Endothelial cell of umbilical vein (primary cell): ENCODE measurements around the gene KRT84. TPM values are rescaled to one million over a fixed set of nuclear protein-coding genes. Genes with fewer than 3 reads are reported as not detected.

ENCODE experiments used
- BruUV-seq: library from RNA; stranded (reverse); fragments of 400-500 nt; replicated peaks from 2 replicates; lab custom pipeline; 2021; lab: Mats Ljungman, UMichigan
- CTCF ChIA-PET: fragments of 300-600, 350-600 bp; sonication (Branson Sonifier 250); formaldehyde crosslinking; loops from one replicate; lab custom pipeline; 2021; ENCODE audit warnings: antibody characterized with exemption, inconsistent platforms; lab: Charles Lee
- POLR2A ChIA-PET: fragments of 300-600, 350-600 bp; sonication (Branson Sonifier 250); formaldehyde crosslinking; loops from one replicate; lab custom pipeline; 2021; ENCODE audit warnings: antibody characterized with exemption, inconsistent platforms; lab: Charles Lee
- DNase-seq: peaks from one replicate; pipeline ENCODE4 v3.0.0-alpha.2; 2011; ENCODE audit warnings: low read depth, low spot score
- FAIRE-seq: peaks from 2 replicates; lab custom pipeline; 2011; peaks lifted over from hg19 to GRCh38; lab: Jason Lieb, UNC
- H2AFZ ChIP-seq: 2 replicates; pipeline ENCODE4 v1.6.0; 2012; ENCODE audit warnings: low read depth, low read length, control low read depth, inconsistent platforms
- H3K27ac ChIP-seq: 2 replicates; pipeline ENCODE4 v1.5.1; 2011; ENCODE audit warnings: low read depth, mild to moderate bottlenecking, control low read depth, low read length, moderate library complexity; ENCODE audit not compliant: insufficient read depth
- H3K27me3 ChIP-seq, 2 experiments: 2 replicates each; pipeline versions ENCODE4 v1.6.0 to v1.6.1; 2011; ENCODE audit warnings: low read length in 2 of 2, mixed read lengths in 1 of 2; ENCODE audit not compliant: control insufficient read depth in 2 of 2, insufficient read depth in 2 of 2
- H3K36me3 ChIP-seq, 2 experiments: 2 replicates in 1 of 2; 3 replicates in 1 of 2; pipeline ENCODE4 v1.5.1; 2011; ENCODE audit warnings: low read length in 2 of 2, mild to moderate bottlenecking in 1 of 2, moderate library complexity in 1 of 2; ENCODE audit not compliant: control insufficient read depth in 2 of 2, insufficient read depth in 2 of 2; ENCODE audit errors: extremely low read depth in 1 of 2
- H3K4me1 ChIP-seq: 3 replicates; pipeline ENCODE4 v1.5.1; 2011; ENCODE audit warnings: mild to moderate bottlenecking, low read length; ENCODE audit not compliant: control insufficient read depth, insufficient read depth; ENCODE audit errors: extremely low read depth
- H3K4me2 ChIP-seq: 2 replicates; pipeline ENCODE4 v1.6.1; 2011; ENCODE audit warnings: low read length, control low read depth, mixed read lengths; ENCODE audit not compliant: insufficient read depth
- H3K4me3 ChIP-seq, 3 experiments: fragments of 200-600 bp in 1 of 3; sonication (generic), shearing (Covaris generic) in 1 of 3; replicated peaks in 1 of 3; 2 replicates each; pipeline ENCODE4 v1.5.1; 2011 to 2016; ENCODE audit warnings: control low read depth in 3 of 3, low read length in 3 of 3, mild to moderate bottlenecking in 2 of 3, inconsistent platforms in 1 of 3, low read depth in 1 of 3, moderate library complexity in 1 of 3; ENCODE audit not compliant: insufficient read depth in 1 of 3
- H3K79me2 ChIP-seq: 2 replicates; pipeline ENCODE4 v1.6.0; 2012; ENCODE audit warnings: low read length, inconsistent platforms; ENCODE audit not compliant: control insufficient read depth, insufficient read depth
- H3K9ac ChIP-seq: replicated peaks from 2 replicates; pipeline ENCODE3; 2011; ENCODE audit warnings: low read length, control low read depth; ENCODE audit not compliant: insufficient read depth; ENCODE audit errors: extremely low read depth
- H3K9me1 ChIP-seq: replicated peaks from 3 replicates; pipeline ENCODE4 v1.6.0; 2011; ENCODE audit warnings: mild to moderate bottlenecking, low read length; ENCODE audit not compliant: control insufficient read depth, insufficient read depth; ENCODE audit errors: extremely low read depth
- H3K9me3 ChIP-seq: replicated peaks from 2 replicates; pipeline ENCODE4 v1.5.1; 2012; ENCODE audit warnings: low read length, inconsistent platforms; ENCODE audit not compliant: control insufficient read depth, insufficient read depth
- H4K20me1 ChIP-seq: replicated peaks from 2 replicates; pipeline ENCODE3; 2011; ENCODE audit warnings: mild to moderate bottlenecking, low read length; ENCODE audit not compliant: control insufficient read depth, insufficient read depth; ENCODE audit errors: extremely low read depth
- EZH2 ChIP-seq: IDR thresholded peaks from 2 replicates; pipeline ENCODE4 v1.6.1; 2012; ENCODE audit warnings: borderline replicate concordance, low read depth, mild to moderate bottlenecking, moderate library complexity, low read length, inconsistent platforms; ENCODE audit not compliant: severe bottlenecking
- FOS ChIP-seq: IDR thresholded peaks from 2 replicates; pipeline ENCODE4 v1.6.1; 2011; ENCODE audit warnings: mild to moderate bottlenecking, low read length, moderate library complexity, borderline replicate concordance; ENCODE audit not compliant: insufficient read depth
- GATA2 ChIP-seq: IDR thresholded peaks from 2 replicates; pipeline ENCODE4 v1.7.0; 2011; ENCODE audit warnings: low read depth, mild to moderate bottlenecking, moderate library complexity, mixed read lengths, low read length; ENCODE audit not compliant: insufficient read length, insufficient read depth
- JUN ChIP-seq: IDR thresholded peaks from 2 replicates; pipeline ENCODE4 v1.6.1; 2011; ENCODE audit warnings: borderline replicate concordance, low read depth; ENCODE audit not compliant: insufficient read length, insufficient read depth
- MAX ChIP-seq: IDR thresholded peaks from 2 replicates; pipeline ENCODE4 v1.6.1; 2011; ENCODE audit not compliant: insufficient read depth, insufficient read length
- MYC ChIP-seq: IDR thresholded peaks from one replicate; pipeline ENCODE4 v1.6.1; 2011; ENCODE audit warnings: mild to moderate bottlenecking, low read depth, low read length
- POLR2A ChIP-seq: IDR thresholded peaks from 2 replicates; pipeline ENCODE4 v1.6.1; 2012; ENCODE audit warnings: low read depth, mild to moderate bottlenecking, control low read depth, low read length
- POLR2AphosphoS5 ChIP-seq: IDR thresholded peaks from 2 replicates; pipeline ENCODE4 v1.6.1; 2012; ENCODE audit warnings: low read depth, mild to moderate bottlenecking, control low read depth, low read length, moderate library complexity; ENCODE audit not compliant: insufficient read depth
- dilution Hi-C: fragments of 300-500 bp; cut with MboI; formaldehyde crosslinking; loops from one replicate; pipeline ENCODE4 v1.15.0; 2019; ENCODE audit warnings: low sequenced_read_pairs; ENCODE audit not compliant: extremely low pct_ligation_motif_present
- intact Hi-C: fragments of 100-400 bp; cut with micrococcal nuclease; formaldehyde crosslinking; loops from one replicate; pipeline ENCODE4 v1.10.0; 2022
- polyA plus RNA-seq, 4 experiments: library from polyadenylated mRNA; depleted of rRNA in 3 of 4; stranded (reverse) in 3 of 4; unstranded in 1 of 4; fragments of >200 nt; gene quantifications; 2 replicates each; pipeline versions ENCODE4 v1.2.1 to v1.2.3, GENCODE V29; 2011 to 2012; ENCODE audit warnings: missing spikeins in 1 of 4
- total RNA-seq: library from RNA; stranded (reverse); gene quantifications from 2 replicates; pipeline ENCODE4 v1.2.3, GENCODE V29; 2021
- TF ChIP-seq, protein P1 (sequence below), 2 donors: IDR thresholded peaks; 1 replicate in 1 of 2; 2 replicates in 1 of 2; pipeline ENCODE4 v1.5.1; 2011; ENCODE audit warnings: low read length in 2 of 2, mild to moderate bottlenecking in 2 of 2, moderate library complexity in 2 of 2, control low read depth in 1 of 2, inconsistent platforms in 1 of 2, low read depth in 1 of 2; ENCODE audit not compliant: insufficient read depth in 1 of 2; ENCODE audit errors: extremely low read depth in 1 of 2

KRT84 gene
- total and polyA plus RNA-seq, 2 donors (not counting 3 experiments of a cell fraction or from before 2014, with no cell fraction given): not detected

DNA sequence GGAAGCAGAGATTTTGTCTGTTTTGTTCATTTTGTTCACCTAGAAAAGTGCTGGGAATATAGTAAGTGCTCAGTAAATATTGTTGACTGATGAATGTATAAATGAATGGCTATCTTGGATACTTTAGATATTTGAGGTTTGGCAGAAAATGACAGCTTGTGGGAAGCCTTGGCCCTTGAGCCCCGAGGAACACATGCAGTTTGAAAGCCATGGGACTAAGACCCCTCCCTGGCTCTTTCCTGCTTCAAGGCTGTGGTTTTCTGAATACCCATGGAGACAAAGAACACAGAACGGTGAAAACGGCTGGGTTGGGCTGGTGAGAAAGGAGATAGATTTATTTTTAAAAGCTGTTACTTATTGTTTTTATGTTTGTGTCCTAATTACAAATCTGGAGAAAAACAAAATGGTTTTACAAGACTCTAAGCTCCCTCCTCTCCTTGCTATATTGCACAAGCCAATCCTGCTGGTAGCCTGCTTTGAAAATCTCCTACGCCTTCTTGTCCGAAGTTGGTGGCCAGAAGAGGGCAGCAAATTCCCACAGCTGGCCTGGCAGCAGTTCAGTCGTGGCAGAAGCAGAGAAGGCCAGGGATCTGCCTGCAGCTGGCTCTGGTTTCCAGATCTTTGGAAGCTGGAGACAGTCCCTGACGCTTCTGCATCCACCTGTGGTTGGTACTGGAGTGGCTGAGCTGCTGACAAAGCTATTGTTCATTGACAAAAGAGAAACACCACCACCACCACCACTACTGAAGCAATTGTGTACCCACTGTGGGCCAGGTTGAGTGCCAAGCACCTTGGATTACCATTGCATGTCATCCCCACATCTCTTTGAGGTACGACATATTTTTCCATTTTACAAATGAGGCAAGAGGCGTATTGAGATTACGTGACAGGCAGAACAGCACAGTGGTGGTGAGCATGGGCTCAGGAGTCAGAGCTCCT, 13.0 kb downstream of the KRT84 start:
- Histone ChIP-seq H4K20me1 (no peaks in the 10 kb centered on the region), H2AFZ (no peak overlapping the region), H3K27me3 (peaks cover 13 to 19% of the 10 kb centered on the region in 2 experiments), H3K4me3 (no peak overlapping the region), H3K9ac (no peak overlapping the region), H3K27ac (no peak overlapping the region), H3K79me2 (no peaks in the 10 kb centered on the region), H3K4me2 (no peak overlapping the region), H3K9me3 (no peaks in the 10 kb centered on the region), H3K4me1 (no peaks in the 10 kb centered on the region), H3K9me1 (no peaks in the 10 kb centered on the region), H3K36me3 (no peaks in the 10 kb centered on the region)
- peak; percentile 83 for FAIRE-seq
- peak; percentile 73 for DNase-seq
- CTCF ChIA-PET: interaction anchor here (1.0 to 8.3 kb wide), 24 partner anchors 8 to 612 kb away, joined by 3 to 126 read pairs (median 5); partner anchors contain the start of gene KRT84
- intact Hi-C loops (loop anchor here (1.0 to 2.0 kb wide), 3 partner anchors 216 to 609 kb away; no protein-coding TSS in a partner anchor), dilution Hi-C loops (no loop called here)
- no peak for TF ChIP-seq JUN
- TF ChIP-seq, protein P1, sequence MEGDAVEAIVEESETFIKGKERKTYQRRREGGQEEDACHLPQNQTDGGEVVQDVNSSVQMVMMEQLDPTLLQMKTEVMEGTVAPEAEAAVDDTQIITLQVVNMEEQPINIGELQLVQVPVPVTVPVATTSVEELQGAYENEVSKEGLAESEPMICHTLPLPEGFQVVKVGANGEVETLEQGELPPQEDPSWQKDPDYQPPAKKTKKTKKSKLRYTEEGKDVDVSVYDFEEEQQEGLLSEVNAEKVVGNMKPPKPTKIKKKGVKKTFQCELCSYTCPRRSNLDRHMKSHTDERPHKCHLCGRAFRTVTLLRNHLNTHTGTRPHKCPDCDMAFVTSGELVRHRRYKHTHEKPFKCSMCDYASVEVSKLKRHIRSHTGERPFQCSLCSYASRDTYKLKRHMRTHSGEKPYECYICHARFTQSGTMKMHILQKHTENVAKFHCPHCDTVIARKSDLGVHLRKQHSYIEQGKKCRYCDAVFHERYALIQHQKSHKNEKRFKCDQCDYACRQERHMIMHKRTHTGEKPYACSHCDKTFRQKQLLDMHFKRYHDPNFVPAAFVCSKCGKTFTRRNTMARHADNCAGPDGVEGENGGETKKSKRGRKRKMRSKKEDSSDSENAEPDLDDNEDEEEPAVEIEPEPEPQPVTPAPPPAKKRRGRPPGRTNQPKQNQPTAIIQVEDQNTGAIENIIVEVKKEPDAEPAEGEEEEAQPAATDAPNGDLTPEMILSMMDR (IDR thresholded peaks at IDR 0.05; ENCODE audit: extremely low read depth in 1 of 2, insufficient read depth in 1 of 2, low read depth in 1 of 2, low read length in 2 of 2): peak; percentile 69 to 77
- no TSS peak for BruUV-seq
- POLR2A ChIA-PET: no interaction called here

DNA sequence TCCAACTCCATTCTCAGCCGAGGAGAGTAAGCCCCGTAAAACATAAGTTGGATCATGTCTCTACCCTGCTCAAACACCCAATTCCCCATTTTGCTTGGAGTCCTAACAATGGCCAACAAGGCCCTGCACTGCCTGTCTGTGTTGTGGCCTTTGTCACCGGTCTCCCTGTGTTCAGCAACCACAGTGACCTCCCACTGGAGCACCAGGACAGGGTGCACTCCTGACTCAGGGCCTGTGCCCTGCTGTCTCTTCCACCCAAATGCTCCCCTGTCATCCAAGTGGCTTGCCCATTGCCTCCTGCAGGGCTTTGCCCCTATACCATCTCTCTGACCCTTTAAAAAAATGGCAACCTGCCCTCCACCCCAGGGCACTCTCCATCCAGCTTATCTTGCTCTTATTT, 13.7 kb downstream of the KRT84 start:
- dilution Hi-C loops: no loop called here
- BruUV-seq: no TSS peak
- Histone ChIP-seq H3K27ac (no peak overlapping the region), H3K9ac (no peak overlapping the region), H3K27me3 (peaks cover 13 to 18% of the 10 kb centered on the region in 2 experiments), H3K79me2 (no peaks in the 10 kb centered on the region), H3K4me3 (no peak overlapping the region), H3K36me3 (no peaks in the 10 kb centered on the region), H3K4me1 (no peaks in the 10 kb centered on the region), H3K9me1 (no peaks in the 10 kb centered on the region), H3K4me2 (no peak overlapping the region), H4K20me1 (no peaks in the 10 kb centered on the region), H3K9me3 (no peaks in the 10 kb centered on the region), H2AFZ (no peak overlapping the region)
- intact Hi-C loops: loop anchor here (1.0 to 2.0 kb wide), 3 partner anchors 215 to 610 kb away; no protein-coding TSS in a partner anchor
- FAIRE-seq (no peak), DNase-seq (no peak)
- no peak for TF ChIP-seq MAX
- TF ChIP-seq, protein P1 (IDR thresholded peaks at IDR 0.05; ENCODE audit: extremely low read depth in 1 of 2, insufficient read depth in 1 of 2, low read depth in 1 of 2, low read length in 2 of 2): no peak
- no peak for TF ChIP-seq FOS
- TF ChIP-seq GATA2: no peak
- no peak for TF ChIP-seq POLR2A
- no peak for TF ChIP-seq JUN
- no peak for TF ChIP-seq MYC
- TF ChIP-seq POLR2AphosphoS5: no peak
- no peak for TF ChIP-seq EZH2
- ChIA-PET CTCF (interaction anchor here (1.3 to 8.3 kb wide), 9 partner anchors 8 to 609 kb away, joined by 5 to 126 read pairs (median 15); no protein-coding TSS in a partner anchor), POLR2A (no interaction called here)
